T-cell (primary cell): ENCODE measurements around the gene OR51I2. TPM values are rescaled to one million over a fixed set of nuclear protein-coding genes. Genes with fewer than 3 reads are reported as not detected.

Experiments
- ATAC-seq, 4 experiments: fragments of 200-7000 bp in 3 of 4; fragments of 150-1000 bp in 1 of 4; cut with Tn5 transposase; replicated peaks in 1 of 4; 1 replicate in 3 of 4; 2 replicates in 1 of 4; pipeline ENCODE4 v1.10.0; 2021; ENCODE audit warnings: moderate library complexity in 3 of 4, mild to moderate bottlenecking in 2 of 4, moderate number of reproducible peaks in 1 of 4
- CTCF ChIA-PET, 2 donors: fragments of 300-600 bp; sonication (Branson Sonifier 250); formaldehyde crosslinking; loops; one replicate each; lab custom pipeline; 2022; ENCODE audit warnings: antibody characterized with exemption in 2 of 2; lab: Charles Lee
- POLR2A ChIA-PET, 2 donors: fragments of 300-600 bp; sonication (Branson Sonifier 250); formaldehyde crosslinking; loops; one replicate each; lab custom pipeline; 2022; ENCODE audit warnings: antibody characterized with exemption in 2 of 2; lab: Charles Lee
- DNase-seq, 35 experiments: peaks; one replicate each; pipeline versions ENCODE4 v3.0.0 to v3.0.0-alpha.2; 2013 to 2023
- H3K27ac ChIP-seq: one replicate; pipeline ENCODE4 v1.5.1; 2013; ENCODE audit warnings: low read length
- H3K27me3 ChIP-seq, 2 experiments: replicated peaks in 1 of 2; 1 replicate in 1 of 2; 2 replicates in 1 of 2; pipeline versions ENCODE4 v1.6.1 to v1.7.0; 2013; ENCODE audit warnings: low read length in 1 of 2, mixed read lengths in 1 of 2; ENCODE audit not compliant: control insufficient read depth in 2 of 2, insufficient read depth in 2 of 2; ENCODE audit errors: extremely low read depth in 1 of 2
- H3K36me3 ChIP-seq, 2 donors: 1 replicate in 1 of 2; 2 replicates in 1 of 2; pipeline versions ENCODE4 v1.6.1 to v1.7.0; 2013; ENCODE audit warnings: low read length in 1 of 2; ENCODE audit not compliant: control insufficient read depth in 2 of 2, insufficient read depth in 1 of 2; ENCODE audit errors: extremely low read depth in 1 of 2
- H3K4me1 ChIP-seq, 2 experiments: 1 replicate in 1 of 2; 2 replicates in 1 of 2; pipeline versions ENCODE4 v1.6.1 to v1.7.0; 2013; ENCODE audit warnings: low read length in 2 of 2, mixed read lengths in 1 of 2; ENCODE audit not compliant: insufficient read depth in 2 of 2, control insufficient read depth in 1 of 2; ENCODE audit errors: extremely low read depth in 1 of 2
- H3K4me3 ChIP-seq, 2 donors: 1 replicate in 1 of 2; 2 replicates in 1 of 2; pipeline versions ENCODE4 v1.5.1 to v1.7.0; 2013; ENCODE audit warnings: mild to moderate bottlenecking in 2 of 2, low read length in 1 of 2, moderate library complexity in 1 of 2; ENCODE audit not compliant: control insufficient read depth in 1 of 2; ENCODE audit errors: extremely low read depth in 1 of 2
- H3K9me3 ChIP-seq: 2 replicates; pipeline ENCODE4 v1.7.0; 2013
- H3K27ac Mint-ChIP-seq, 2 donors: one replicate each; pipeline ENCODE4 v1.8.0; 2020 to 2021; ENCODE audit warnings: mild to moderate bottlenecking in 2 of 2, mixed read lengths in 2 of 2
- H3K27me3 Mint-ChIP-seq, 2 donors: one replicate each; pipeline ENCODE4 v1.8.0; 2021 to 2022; ENCODE audit warnings: mixed read lengths in 2 of 2
- H3K36me3 Mint-ChIP-seq: one replicate; pipeline ENCODE4 v1.8.0; 2021; ENCODE audit warnings: mixed read lengths
- H3K4me1 Mint-ChIP-seq, 3 donors: one replicate each; pipeline ENCODE4 v1.8.0; 2020 to 2022; ENCODE audit warnings: mixed read lengths in 3 of 3, mild to moderate bottlenecking in 1 of 3
- H3K4me3 Mint-ChIP-seq, 3 donors: one replicate each; pipeline ENCODE4 v1.8.0; 2020 to 2022; ENCODE audit warnings: mild to moderate bottlenecking in 3 of 3, mixed read lengths in 3 of 3, moderate library complexity in 3 of 3
- H3K9me3 Mint-ChIP-seq, 3 donors: one replicate each; pipeline ENCODE4 v1.8.0; 2020 to 2022; ENCODE audit warnings: mixed read lengths in 3 of 3
- WGBS: methylation state at CpG from one replicate; pipeline ENCODE4 v1.1.5; 2013; ENCODE audit warnings: missing lambda C conversion rate; ENCODE audit not compliant: insufficient coverage; 5-methylcytosine and 5-hydroxymethylcytosine counted together
- total RNA-seq, 35 experiments: library from RNA in 6 of 35; stranded (reverse) in 6 of 35; fragments of 120-200 nt in 1 of 35; gene quantifications; one replicate each; pipeline versions ENCODE4 v1.2.1 to v1.2.4 and lab custom pipeline; 2013 to 2026

The OR51I2 gene, protein sequence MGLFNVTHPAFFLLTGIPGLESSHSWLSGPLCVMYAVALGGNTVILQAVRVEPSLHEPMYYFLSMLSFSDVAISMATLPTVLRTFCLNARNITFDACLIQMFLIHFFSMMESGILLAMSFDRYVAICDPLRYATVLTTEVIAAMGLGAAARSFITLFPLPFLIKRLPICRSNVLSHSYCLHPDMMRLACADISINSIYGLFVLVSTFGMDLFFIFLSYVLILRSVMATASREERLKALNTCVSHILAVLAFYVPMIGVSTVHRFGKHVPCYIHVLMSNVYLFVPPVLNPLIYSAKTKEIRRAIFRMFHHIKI
- total RNA-seq (not detected), total RNA-seq (lab: John Stamatoyannopoulos, UW) (0 to 0.07 (median 0) reads per million in 29 experiments)
- not detected for total RNA-seq (2013)

- Histone ChIP-seq H3K27ac (no peak within 1 kb of the TSS), H3K27me3 (no peaks in the 10 kb centered on the region), H3K36me3 (no peaks in the 10 kb centered on the region), H3K4me3 (no peak within 1 kb of the TSS), H3K9me3 (no peaks in the 10 kb centered on the region), H3K4me1 (no peaks in the 10 kb centered on the region)
- Mint-ChIP-seq H3K27ac (no peak within 1 kb of the TSS), H3K4me1 (no peaks in the 10 kb centered on the region), H3K36me3 (no peaks in the 10 kb centered on the region), H3K4me3 (no peak within 1 kb of the TSS), H3K9me3 (peaks cover 0 to 3% (median 0%) of the 10 kb centered on the region in 3 donors), H3K27me3 (peaks cover 4 to 14% of the 10 kb centered on the region in 2 donors)
- CTCF ChIA-PET = no interaction called here
- POLR2A ChIA-PET = no interaction called here
- no peak for ATAC-seq
- no peak for DNase-seq
- no CpG with 5 or more reads among the region's 2 CpGs for WGBS
These were observed at the start of gene OR51I2 for GRCh38 chr11:5449023-5449422. TSS of gene OR51I2 (plus strand) at chr11:5449323. CDS start at chr11:5453489, 4,166 bp downstream.

DNA sequence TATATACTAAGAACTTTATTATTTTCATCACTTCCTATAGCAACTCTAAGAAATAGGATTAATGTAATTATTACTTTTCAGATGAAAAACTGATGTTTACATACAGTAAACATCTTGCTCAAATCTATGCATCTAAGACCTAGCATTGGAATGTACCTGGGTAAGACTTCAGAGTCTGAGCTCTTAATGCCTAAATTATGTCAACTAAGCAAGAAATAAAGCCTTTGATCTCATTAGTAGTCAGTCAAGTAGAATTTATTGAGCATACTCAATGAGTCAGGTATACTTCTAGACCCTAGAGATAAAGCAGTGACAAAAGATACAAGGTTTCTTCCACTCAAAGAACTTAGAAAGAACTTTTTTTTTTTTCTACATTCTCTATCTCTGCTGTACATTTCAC, 44.0 kb upstream of the OR51I2 start:
- no peaks in the 10 kb centered on the region for H3K36me3 ChIP-seq
- no peaks in the 10 kb centered on the region for H3K9me3 ChIP-seq
- H3K27ac ChIP-seq = no peak overlapping the region
- no peak overlapping the region for H3K4me3 Mint-ChIP-seq
- ChIA-PET POLR2A (no interaction called here), CTCF (no interaction called here)
- H3K9me3 Mint-ChIP-seq = peaks cover 0 to 4% (median 0%) of the 10 kb centered on the region in 3 donors
- peaks cover 16 to 27% of the 10 kb centered on the region in 2 donors for H3K27me3 Mint-ChIP-seq
- DNase-seq (no peak), ATAC-seq (no peak)
- H3K27me3 ChIP-seq = no peaks in the 10 kb centered on the region
- H3K4me1 ChIP-seq = no peaks in the 10 kb centered on the region
- H3K36me3 Mint-ChIP-seq = no peaks in the 10 kb centered on the region
- H3K4me1 Mint-ChIP-seq = no peaks in the 10 kb centered on the region
- H3K27ac Mint-ChIP-seq = no peak overlapping the region
- H3K4me3 ChIP-seq = no peak overlapping the region

- no peak for ATAC-seq
- no peaks in the 10 kb centered on the region for H3K4me1 Mint-ChIP-seq
- ChIA-PET POLR2A (no interaction called here), CTCF (no interaction called here)
- Histone ChIP-seq H3K9me3 (no peaks in the 10 kb centered on the region), H3K27me3 (peaks cover 0 to 4% of the 10 kb centered on the region in 2 experiments), H3K36me3 (no peaks in the 10 kb centered on the region), H3K27ac (no peak overlapping the region), H3K4me3 (no peak overlapping the region), H3K4me1 (no peaks in the 10 kb centered on the region)
- no peak overlapping the region for H3K4me3 Mint-ChIP-seq
- H3K27me3 Mint-ChIP-seq = peaks cover 14 to 18% of the 10 kb centered on the region in 2 donors
- H3K27ac Mint-ChIP-seq = no peak overlapping the region
- peaks cover 0 to 4% (median 3%) of the 10 kb centered on the region in 3 donors for H3K9me3 Mint-ChIP-seq
- no peaks in the 10 kb centered on the region for H3K36me3 Mint-ChIP-seq
- no peak for DNase-seq
- 79% methylated on average over 3 of the region's 5 CpGs for WGBS
These were observed 28.1 kb upstream of the OR51I2 start for GRCh38 chr11:5420993-5421392.

DNA sequence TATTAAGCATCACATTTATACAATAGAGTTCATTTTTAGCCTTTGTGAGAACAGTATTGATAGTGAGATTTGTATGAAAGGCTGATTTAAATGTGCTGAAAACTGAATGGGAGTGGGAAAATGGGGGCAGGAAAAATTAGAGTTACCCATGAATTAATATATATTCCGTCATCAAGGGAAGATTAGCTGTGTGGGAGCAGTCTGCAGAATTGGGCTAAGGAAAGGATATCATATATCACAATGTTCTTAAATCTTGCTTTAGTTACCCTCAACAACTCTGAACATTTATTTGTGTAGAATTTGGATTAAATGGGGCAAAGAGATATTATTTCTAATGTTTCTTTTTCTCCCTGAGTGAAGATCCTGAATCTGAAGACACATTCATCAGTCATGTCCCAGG, 27.3 kb upstream of the OR51I2 start, which contains the start of gene OR51Q1:
Gene OR51Q1 (plus strand): TSS at position 301 of the 400 bp plus-strand sequence. CDS start 90 bp downstream, at position 391.
- Histone ChIP-seq H3K36me3 (no peaks in the 10 kb centered on the region), H3K4me1 (no peaks in the 10 kb centered on the region), H3K4me3 (no peak within 1 kb of the TSS), H3K27me3 (peaks cover 0 to 4% of the 10 kb centered on the region in 2 experiments), H3K27ac (no peak within 1 kb of the TSS), H3K9me3 (no peaks in the 10 kb centered on the region)
- no peaks in the 10 kb centered on the region for H3K4me1 Mint-ChIP-seq
- ChIA-PET CTCF (no interaction called here), POLR2A (no interaction called here)
- peaks cover 0 to 4% (median 3%) of the 10 kb centered on the region in 3 donors for H3K9me3 Mint-ChIP-seq
- no peak within 1 kb of the TSS for H3K4me3 Mint-ChIP-seq
- H3K27me3 Mint-ChIP-seq = peaks cover 14 to 21% of the 10 kb centered on the region in 2 donors
- H3K27ac Mint-ChIP-seq = no peak within 1 kb of the TSS
- no peak for ATAC-seq
- no peaks in the 10 kb centered on the region for H3K36me3 Mint-ChIP-seq
- no CpG with 5 or more reads among the region's 1 CpG for WGBS
- no peak for DNase-seq

GRCh38 chr11:5423131-5423530, 26.0 kb upstream of the OR51I2 start:
- DNase-seq = no peak
- CTCF ChIA-PET = no interaction called here
- no peak for ATAC-seq
- no peaks in the 10 kb centered on the region for H3K4me1 ChIP-seq
- Mint-ChIP-seq H3K27ac (no peak overlapping the region), H3K9me3 (peaks cover 0 to 4% (median 3%) of the 10 kb centered on the region in 3 donors), H3K36me3 (no peaks in the 10 kb centered on the region), H3K27me3 (peaks cover 18 to 26% of the 10 kb centered on the region in 2 donors), H3K4me1 (no peaks in the 10 kb centered on the region), H3K4me3 (no peak overlapping the region)
- H3K9me3 ChIP-seq = no peaks in the 10 kb centered on the region
- POLR2A ChIA-PET = no interaction called here
- H3K27me3 ChIP-seq = peaks cover 0 to 4% of the 10 kb centered on the region in 2 experiments
- no CpG with 5 or more reads among the region's 3 CpGs for WGBS
- no peak overlapping the region for H3K27ac ChIP-seq
- H3K36me3 ChIP-seq = no peaks in the 10 kb centered on the region
- no peak overlapping the region for H3K4me3 ChIP-seq

DNA sequence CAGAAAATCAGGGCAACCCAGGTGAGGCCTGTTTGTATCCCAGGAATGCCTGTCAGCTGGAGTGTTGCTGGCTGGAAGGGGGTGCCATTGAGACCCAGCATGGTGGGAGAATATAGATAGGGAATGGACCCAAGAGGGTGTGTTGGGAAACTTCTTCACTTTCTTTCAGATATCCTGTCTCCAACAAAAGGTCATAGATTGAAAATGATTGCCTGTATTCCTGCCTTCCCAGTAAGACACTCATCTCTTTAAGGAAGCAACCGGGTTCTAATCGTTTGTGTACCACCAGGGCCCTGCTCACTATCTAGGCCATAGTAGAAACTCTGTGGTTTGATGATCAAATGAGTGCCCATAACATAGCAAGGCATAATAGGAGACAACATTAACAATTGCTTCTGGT, 7.7 kb upstream of the OR51I2 start, which contains the start of gene OR51I1:
Gene OR51I1 (minus strand): TSS at position 101 of the 400 bp plus-strand sequence. CDS start 0 bp downstream, at position 101.
- POLR2A ChIA-PET = no interaction called here
- H3K27ac Mint-ChIP-seq = no peak within 1 kb of the TSS
- Histone ChIP-seq H3K4me3 (no peak within 1 kb of the TSS), H3K27me3 (no peaks in the 10 kb centered on the region), H3K4me1 (no peaks in the 10 kb centered on the region), H3K36me3 (no peaks in the 10 kb centered on the region), H3K27ac (no peak within 1 kb of the TSS), H3K9me3 (no peaks in the 10 kb centered on the region)
- no peaks in the 10 kb centered on the region for H3K4me1 Mint-ChIP-seq
- peaks cover 0 to 5% (median 0%) of the 10 kb centered on the region in 3 donors for H3K9me3 Mint-ChIP-seq
- H3K27me3 Mint-ChIP-seq = peaks cover 13 to 28% of the 10 kb centered on the region in 2 donors
- DNase-seq (no peak), ATAC-seq (no peak)
- 29% methylated on average over 2 of the region's 2 CpGs for WGBS
- no peak within 1 kb of the TSS for H3K4me3 Mint-ChIP-seq
- H3K36me3 Mint-ChIP-seq = no peaks in the 10 kb centered on the region
- CTCF ChIA-PET = no interaction called here
